DMS153 (cell line): ENCODE measurements around the gene TTC33.
A peak's percentile ranks its signal among the peaks of the same experiment; 100 is the strongest.
"Not testable (repeated sequence)": the region's sequence is repeated elsewhere in the genome, so short reads cannot be mapped to it uniquely, and the experiment has no call there.

ENCODE experiments used
- DNase-seq: peaks from one replicate; lab custom pipeline; 2025; lab: John Stamatoyannopoulos, UW

TTC33 gene

DNA sequence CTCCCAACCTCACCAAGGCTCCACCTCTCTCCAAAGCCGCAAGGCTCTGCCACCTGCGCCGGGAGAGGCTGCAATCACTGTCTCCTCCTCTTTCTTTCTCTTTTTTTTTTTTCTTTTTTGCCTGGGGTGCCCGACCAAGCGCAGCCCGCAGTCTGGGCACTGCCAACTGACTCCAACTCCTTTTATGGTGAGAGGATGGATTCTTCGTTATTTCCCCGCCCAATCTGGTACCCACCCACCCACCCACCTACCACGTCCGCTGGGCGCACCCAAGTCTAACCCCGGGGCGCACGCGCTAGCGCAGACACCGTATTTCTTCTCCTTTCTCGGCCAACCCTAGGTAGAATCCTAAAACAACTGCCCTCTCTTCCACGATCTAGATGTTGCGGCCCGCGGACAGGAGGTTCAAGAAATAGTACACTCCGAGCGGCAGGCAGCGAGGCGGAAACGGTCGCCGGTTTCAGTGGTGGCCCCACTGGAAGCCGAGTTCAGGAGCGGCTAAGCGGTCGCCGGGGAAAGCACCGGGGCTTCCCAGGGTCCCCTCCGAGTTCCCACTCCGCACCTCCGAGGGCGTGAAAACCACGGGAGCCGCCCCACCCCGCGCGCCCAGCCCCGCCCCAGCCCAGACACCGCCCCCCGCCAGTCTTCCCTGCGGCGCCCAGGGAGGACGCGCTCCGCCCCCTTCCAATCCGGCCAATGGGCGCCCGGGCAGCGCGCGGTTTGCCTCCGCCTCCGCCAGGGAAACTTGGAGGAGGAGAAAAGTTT is 76.4 kb downstream of the TTC33 start:
- DNase-seq, result peak; percentile 66

DNA sequence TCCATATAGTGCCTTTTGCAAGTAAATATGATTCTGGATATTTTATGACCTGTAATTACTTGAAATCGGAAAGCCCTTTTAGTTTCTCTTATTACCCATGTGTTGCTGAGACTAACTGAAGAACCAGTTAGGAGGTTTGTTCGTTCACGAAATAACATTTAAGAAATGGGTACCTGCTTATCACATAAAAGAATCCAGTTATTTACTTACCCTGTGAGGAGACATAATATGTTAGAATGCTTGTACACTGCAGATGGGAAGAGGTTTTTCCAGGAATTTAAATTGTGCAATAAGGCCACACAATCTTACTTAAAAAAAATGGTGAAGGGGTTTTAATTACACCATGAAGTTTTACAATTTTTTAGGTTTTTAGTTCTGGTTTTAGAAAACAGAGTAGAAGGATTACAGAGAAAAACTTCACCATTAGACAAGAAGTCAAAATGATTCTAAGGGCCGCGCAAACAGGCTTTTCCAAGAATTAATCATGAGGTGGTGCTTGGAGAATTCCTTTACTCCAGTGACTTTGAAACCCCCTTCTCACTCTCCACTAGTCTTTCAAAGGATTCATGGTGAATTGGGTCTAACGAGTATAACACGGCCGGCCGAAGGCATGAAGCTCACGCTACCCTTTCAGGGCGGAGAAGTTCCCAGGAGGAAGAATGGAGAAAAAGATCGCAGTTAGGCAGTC is 77.2 kb downstream of the TTC33 start:
- DNase-seq, result no peak

DNA sequence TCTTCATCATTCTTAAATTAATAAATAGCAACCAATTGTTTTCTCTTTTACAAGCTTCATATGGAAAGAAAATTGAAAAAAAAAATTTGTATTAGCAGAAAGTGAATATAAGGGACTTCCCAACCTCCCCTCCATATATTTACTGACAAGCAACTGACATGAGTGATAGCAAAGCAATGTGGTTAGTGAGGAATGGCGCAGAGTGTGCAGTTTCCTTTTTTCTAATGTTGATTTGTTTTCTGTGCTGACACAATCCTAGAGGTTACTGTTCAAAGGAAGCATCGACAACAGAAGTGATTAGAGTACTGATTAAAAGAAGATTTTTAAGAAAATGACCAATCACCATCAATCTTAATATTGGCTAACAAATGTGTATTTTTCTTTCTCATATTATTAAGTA is 77.7 kb downstream of the TTC33 start:
- DNase-seq, result no peak

DNA sequence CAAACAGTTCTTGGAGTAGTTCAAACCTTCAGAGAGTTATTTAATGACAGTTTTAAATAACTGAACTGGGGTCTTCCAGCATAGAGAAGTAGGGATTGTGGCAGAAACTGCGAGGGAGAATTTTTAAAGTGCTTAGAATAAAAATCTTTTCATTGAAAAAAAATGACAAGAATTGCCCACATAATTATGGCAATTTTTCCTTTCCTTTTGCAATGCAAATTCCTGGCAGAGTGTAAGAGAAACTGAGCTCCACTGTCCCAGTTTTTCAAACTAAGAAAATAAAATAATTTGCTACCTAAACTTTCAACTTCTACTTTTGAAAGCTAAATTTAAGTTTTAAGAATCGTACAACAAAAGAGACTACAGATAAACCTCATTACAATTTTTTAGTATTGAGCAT is 78.3 kb downstream of the TTC33 start:
- DNase-seq, result no peak

DNA sequence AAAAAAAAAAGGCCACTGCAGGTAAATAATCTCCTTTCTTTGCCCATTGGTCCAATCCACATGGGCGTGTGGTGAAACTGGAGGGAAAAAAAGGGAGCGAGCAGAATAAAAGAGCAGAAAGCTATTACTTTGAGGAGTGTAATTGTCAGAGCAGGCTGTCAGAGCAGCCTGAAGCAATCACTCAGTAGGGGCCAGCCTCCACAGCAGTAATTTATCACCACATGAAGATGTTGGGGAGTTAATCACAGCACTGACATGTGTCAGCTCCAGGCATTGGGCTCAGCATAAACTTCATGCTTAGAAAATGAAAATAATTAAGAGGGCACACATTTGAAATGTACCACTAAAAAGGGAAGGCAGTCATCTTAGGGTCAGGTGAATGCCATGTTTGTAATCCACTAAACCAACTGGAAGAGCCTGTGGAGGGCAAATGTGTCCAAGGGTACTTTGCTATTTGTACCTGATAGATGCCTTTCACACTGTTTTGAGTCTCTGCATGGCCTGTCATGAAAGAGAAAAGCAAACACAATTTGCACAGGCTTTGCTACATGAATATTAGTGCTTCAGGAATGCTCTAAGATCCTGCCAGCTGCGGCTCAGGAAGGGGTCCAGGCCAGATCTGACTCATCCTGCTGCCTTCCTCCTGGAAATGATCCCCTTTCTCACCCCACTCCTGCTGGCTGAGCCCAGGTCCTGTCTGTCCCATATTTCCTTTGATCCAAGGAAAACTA is 79.0 kb downstream of the TTC33 start:
- no peak for DNase-seq

DNA sequence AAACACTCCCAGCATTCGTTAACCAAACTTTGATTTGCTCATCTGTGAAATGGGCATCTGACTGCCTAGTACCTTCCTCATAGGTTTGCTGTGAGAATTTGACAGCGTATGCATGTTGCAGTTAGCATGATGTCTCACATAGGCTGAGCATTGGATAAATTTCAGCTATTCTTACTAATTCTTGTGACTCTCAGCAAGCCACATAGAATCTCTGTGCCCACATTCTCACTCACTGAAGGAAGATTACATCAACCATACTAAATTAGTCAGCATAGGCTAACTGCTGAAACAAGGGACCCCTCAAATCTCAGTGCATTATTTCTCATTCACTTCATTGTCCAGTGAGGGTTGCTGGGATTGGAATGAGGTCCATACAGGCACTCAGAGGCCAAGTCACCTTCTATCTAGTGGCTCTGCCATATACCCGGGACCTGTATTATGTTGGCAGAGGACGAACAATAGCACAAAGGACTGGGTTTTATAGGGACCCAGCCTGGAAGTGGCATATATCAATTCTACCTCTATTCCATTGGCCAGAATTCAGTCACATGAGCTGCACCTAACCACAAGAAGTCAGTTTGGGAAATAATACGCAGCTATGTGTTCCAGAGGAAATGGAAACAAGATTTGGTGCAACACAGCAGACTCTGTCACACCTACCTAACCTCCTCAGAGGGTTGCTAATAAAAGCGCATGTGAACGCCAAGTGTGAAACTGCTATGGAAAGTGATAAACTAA is 80.2 kb downstream of the TTC33 start:
- DNase-seq, result no peak

DNA sequence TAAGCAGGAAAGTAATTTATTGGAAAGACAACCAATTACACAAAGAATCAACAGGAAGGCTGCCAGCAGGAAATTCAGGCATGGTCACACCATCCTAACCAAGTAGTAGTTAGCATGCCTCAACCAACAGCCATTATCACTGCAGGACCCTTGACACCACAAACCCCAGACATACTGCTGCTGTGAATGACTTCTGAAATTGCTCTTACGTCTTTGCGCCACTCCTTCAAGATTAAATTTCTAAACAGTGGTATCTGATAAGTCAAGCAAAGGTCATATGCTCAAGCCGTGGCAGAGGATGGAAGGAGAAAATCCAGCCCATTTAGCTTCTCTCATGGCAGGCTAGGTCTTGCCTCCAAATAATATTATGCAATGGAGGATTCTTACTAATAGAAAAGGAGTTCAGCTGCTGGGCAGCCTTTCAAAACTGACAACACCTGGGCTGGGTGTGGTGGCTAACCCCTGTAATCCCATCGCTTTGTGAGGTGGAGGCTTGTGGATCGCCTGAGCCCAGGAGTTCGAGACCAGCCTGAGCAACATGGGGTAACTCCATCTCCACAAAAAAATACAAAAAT is 81.0 kb downstream of the TTC33 start:
- DNase-seq, result no peak

DNA sequence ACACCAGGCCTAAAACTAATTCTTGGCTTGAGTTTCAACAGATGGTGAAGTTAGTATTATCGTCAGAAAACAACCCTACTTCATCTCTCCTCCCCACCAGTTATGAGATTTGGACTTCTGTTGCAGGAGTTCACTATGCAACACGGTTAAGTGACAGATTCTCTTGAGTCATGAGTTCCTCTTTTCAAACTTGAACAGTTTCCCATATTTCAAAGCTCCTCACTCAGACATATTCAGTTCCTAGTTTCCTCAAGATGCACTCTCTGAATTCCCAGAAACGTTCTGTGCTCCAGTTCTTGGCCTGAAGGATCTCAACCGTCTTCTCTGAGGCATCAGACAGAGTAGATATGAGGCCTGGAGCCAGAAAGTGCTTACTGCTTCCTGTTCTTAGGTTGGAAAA is 83.3 kb downstream of the TTC33 start:
- DNase-seq, result no peak

DNA sequence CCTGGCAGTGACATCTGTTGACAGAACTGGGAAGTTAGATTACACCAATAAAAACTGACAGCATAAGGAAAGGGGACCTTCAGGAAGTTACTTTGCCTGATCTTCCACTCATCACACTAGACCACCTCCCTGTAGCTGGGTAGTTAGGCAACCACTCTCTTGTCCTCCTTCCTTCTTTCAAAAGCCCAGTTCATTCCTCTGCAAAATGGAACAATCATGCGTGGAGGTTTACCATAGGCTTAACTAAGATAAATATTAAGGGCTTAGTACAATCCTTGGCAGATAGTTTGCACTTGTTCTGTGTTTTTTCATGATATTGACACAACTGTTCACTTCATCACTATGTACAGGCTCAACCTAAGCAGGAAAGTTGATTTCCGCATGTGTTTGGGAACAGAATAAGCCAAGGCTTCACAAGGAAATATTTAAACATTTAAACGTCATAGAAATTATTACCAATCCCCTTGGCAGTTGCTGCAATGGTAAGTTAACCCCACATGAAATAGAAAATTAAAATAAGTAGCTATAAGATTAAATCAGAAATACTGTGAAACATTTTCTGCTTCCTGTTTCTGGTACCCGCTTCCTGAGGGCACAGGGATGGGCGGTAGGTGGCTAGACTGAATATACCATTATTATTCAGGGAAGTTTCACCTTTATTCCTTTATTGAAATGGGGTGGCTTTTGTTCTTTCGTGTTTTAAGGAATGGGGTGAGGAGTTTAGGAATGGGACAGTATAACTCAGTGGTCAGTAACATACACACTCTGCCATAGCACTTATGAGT is 86.0 kb downstream of the TTC33 start:
- no peak for DNase-seq

DNA sequence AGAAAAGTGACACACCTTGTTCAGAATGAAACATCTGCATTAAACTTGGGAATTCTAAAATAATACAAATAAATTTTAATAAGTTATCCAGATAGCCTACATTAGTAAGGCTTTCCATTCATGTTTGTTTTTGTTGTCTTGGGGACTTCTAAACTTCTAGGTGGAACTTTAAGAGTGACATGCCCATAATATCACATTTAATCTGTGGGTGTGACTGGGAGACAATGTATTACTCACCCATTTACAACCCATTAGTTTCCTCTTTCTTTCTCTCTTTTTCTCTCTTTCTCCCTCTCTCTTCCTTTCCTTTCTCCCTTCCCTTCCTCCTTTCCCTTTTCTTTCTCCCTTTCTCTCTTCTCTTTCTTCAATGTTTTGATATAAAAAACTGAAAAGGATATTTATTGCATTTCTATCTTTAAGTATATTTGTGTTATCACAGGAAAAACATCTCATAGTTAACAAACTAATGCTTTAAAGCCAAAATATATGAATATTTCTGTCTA is 88.5 kb downstream of the TTC33 start:
- no peak for DNase-seq

DNA sequence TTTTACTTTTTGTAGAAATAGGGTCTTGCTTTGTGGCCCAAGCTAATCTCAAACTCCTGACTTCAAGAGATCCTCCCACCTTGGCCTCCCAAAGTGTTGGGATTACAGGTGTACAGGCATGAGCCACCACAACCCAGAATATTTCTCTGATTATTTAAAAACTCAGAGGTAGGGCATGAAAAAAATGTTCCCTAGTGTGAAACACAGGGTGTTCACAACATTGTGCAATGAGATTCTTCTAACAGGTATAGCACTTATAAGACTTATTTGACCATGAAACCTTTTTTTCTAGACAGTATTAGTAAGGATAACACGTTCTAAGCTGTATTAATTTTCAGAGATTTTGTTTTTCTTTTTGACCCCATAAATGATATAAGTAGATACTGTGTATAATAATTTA is 89.1 kb downstream of the TTC33 start:
- no peak for DNase-seq

DNA sequence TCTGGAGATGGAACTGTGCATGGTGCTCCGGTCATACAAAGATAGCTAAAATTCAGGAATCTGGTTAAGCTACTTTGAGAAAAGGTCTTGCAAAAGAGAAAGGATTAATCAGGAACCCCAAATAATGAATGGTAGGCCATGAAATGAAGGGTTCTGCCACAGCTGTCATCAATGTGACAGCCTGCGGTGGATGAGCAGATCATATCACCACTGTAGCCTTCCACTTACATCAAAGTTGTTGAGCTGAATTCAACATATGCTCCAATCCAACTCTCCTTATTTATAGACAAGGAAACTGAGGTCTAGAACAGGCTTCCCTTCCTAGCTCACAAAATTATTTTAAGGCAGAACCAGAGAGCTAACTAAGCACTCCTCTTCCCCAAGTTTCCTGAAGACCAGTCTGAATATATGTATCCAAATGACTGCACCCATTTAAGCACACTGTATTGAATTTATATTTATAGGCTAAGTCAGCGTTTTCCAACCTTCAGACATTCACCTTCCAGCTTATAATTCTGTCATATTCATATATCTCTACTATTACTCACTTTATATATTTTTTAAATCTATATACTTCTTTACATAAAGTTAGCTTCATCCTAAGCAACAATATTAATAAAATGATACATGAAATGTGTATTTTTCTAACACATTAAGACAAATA is 90.0 kb downstream of the TTC33 start:
- DNase-seq, result no peak

DNA sequence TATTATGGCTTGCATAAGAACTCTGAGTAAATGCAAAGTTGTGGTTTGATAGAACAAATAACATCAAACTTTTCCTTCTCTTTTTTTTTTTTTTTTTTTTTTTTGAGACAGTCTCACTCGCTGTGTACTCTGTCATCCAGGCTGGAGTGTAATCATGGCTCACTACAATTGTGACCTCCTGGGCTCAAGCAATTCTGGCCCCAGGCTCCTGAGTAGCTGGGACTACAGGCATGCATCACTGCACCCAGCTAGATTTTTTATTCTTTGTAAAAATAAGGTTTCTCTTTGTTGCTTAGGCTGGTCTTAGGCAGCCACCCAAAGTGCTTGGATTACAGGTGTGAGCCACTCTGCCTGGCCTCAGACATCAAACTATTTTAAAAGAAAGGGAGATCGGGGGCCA is 95.0 kb downstream of the TTC33 start:
- no peak for DNase-seq

DNA sequence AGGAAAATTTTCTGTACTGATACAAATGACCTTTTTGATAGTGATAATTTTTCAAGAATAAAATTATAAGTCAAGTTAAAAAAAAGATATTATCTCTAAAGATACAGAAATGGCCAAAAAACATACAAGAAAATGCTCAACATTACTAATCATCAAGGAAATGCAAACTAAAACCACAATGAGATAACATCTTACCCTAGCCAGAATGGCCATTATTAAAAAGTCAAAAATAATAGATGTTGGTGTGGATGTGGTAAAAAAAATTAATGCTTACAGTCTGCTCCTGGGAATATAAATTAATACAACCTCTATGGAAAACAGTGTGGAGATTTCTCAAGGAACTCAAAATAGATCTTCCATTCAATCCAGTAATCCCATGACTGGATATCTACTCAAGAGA is 99.0 kb downstream of the TTC33 start:
- no peak for DNase-seq

DNA sequence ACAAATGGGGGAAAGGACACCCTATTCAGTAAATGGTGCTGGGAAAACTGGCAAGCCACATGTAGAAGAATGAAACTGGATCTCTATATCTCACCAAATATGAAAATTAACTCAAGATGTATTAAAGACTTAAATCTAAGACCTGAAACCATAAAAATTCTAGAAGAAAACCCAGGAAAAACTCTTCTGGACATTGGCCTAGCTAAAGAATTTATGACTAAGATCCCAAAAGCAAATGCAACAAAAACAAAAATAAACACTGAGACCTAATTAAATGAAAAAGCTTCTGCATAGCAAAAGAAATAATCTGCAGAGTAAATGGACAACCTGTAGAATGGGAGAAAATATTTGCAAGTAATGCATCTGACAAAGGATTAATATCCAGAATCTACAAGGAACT is 99.7 kb downstream of the TTC33 start:
- DNase-seq, result not testable (repeated sequence)

DNA sequence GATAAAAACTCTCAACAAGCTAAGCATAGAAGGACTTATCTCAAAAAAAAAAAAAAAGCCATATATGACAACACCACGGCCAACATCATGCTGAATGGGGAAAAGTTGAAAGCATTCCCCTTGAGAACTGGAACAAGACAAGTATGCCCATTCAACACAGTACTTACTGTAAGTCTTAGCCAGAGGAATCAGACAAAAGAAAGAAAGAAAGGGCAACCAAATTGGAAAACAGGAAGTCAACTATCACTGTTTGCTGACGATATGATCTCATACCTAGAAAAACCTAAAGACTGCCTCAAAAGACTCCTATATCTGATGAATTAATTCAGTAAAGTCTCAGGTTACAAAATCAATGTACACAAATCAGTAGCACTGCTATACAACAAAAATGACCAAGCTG is 100.6 kb downstream of the TTC33 start:
- no peak for DNase-seq

DNA sequence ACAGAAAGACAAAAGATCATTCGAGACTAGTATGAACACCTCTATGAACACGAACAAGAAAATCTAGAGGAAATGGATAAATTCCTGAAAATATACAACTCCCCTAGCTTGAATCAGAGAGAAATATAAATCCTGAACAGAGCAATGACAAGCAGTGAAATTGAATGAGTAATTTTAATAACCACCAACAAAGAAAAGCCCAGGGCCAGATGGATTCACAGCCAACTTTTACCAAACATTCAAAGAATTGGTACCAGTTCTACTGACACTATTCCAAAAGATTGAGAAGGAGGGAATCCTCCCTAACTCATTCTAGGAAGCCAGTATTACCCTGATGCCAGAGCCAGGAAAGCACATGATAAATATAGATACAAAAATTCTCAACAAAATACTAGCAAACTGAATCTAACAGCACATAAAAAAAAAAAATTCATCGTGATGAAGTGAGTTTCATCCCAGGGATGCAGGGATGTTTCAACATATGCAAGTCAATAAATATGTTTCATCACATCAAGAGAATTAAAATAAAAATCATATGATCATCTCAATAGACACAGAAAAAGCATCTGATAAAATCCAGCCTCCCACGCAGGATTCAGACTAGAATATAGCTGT is 101.3 kb downstream of the TTC33 start:
- DNase-seq, result no peak

DNA sequence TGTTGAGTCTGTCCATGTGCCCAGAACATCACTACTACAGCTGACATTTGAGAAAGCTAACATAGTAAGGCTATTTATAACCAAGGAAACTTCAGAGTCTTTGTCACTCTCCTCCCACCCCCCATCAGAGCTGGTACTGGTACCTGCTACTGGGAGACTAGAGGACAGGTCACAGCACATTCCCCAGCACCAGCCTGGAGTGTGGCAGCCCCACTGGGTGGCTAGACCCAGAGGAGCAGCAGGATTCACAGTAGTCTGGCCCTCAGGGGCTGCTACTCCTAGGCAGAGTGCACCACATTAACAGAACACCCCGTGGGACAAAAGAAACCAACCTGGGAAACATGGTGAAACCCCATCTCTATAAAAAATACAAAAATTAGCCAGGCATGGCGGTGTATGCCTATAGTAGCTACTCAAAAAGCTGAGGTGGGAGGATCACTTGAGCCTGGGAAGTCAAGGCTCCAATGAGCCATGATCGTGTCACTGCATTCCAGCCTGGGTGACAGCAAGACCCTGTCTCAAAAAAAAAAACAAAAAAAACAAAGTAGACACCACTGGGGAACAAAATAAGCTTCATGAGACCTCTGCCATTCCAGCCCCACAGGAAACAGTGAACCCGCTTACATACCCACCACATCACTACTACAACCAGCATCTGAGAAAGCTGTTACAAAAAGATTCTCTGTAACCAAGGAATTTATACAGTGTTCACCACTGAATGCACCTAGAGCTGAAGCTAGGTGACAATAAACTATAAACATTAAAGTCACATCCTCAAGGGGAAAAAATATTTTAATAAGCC is 102.3 kb downstream of the TTC33 start:
- no peak for DNase-seq
